CD4-positive, alpha-beta memory T cell (primary cell): ENCODE data around the gene GPAT3. TPM values are rescaled to one million over a fixed set of nuclear protein-coding genes. Genes with fewer than 3 reads are reported as not detected.
A peak's percentile ranks its signal among the peaks of the same experiment; 100 is the strongest.
"Not testable (repeated sequence)": the region's sequence is repeated elsewhere in the genome, so short reads cannot be mapped to it uniquely, and the experiment has no call there.

Experiments used
- CTCF ChIA-PET: fragments of 350-600 bp; sonication (Branson Sonifier 250); formaldehyde crosslinking; loops from one replicate; lab custom pipeline; 2021; ENCODE audit warnings: inconsistent platforms; ENCODE audit not compliant: partially characterized antibody; lab: Charles Lee
- POLR2A ChIA-PET: fragments of 350-600 bp; sonication (Branson Sonifier 250); formaldehyde crosslinking; loops from one replicate; lab custom pipeline; 2021; ENCODE audit not compliant: partially characterized antibody; lab: Charles Lee
- DNase-seq, 5 donors: peaks; one replicate each; pipeline versions ENCODE4 v3.0.0 to v3.0.0-alpha.2; 2020 to 2022; ENCODE audit warnings: mixed read lengths in 1 of 5
- H3K27ac ChIP-seq: one replicate; pipeline ENCODE4 v1.7.0; 2013; ENCODE audit warnings: low read depth, low read length
- H3K27me3 ChIP-seq: 2 replicates; pipeline ENCODE4 v1.7.0; 2013; ENCODE audit warnings: mild to moderate bottlenecking, low read length, moderate library complexity; ENCODE audit not compliant: insufficient read depth
- H3K36me3 ChIP-seq: 2 replicates; pipeline ENCODE4 v1.7.0; 2013; ENCODE audit warnings: mild to moderate bottlenecking, low read length, moderate library complexity; ENCODE audit not compliant: insufficient read depth
- H3K4me1 ChIP-seq: 2 replicates; pipeline ENCODE4 v1.7.0; 2013; ENCODE audit warnings: mild to moderate bottlenecking, low read length, moderate library complexity; ENCODE audit not compliant: insufficient read depth
- H3K4me3 ChIP-seq, 2 donors: one replicate each; pipeline ENCODE4 v1.7.0; 2013; ENCODE audit warnings: low read length in 2 of 2, mild to moderate bottlenecking in 1 of 2
- H3K9me3 ChIP-seq, 2 donors: one replicate each; pipeline ENCODE4 v1.7.0; 2013; ENCODE audit warnings: low read length in 2 of 2, control low read depth in 1 of 2; ENCODE audit not compliant: control insufficient read depth in 1 of 2
- H3K27ac Mint-ChIP-seq, 7 donors: one replicate each; pipeline ENCODE4 v1.8.0; 2020 to 2021; ENCODE audit warnings: mixed read lengths in 7 of 7, mild to moderate bottlenecking in 6 of 7, inconsistent platforms in 3 of 7, moderate library complexity in 3 of 7
- H3K27me3 Mint-ChIP-seq, 2 donors: one replicate each; pipeline ENCODE4 v1.8.0; 2020 to 2021; ENCODE audit warnings: mixed read lengths in 2 of 2
- H3K36me3 Mint-ChIP-seq, 2 donors: one replicate each; pipeline ENCODE4 v1.8.0; 2020 to 2021; ENCODE audit warnings: mixed read lengths in 2 of 2, inconsistent platforms in 1 of 2, mild to moderate bottlenecking in 1 of 2
- H3K4me1 Mint-ChIP-seq, 4 donors: one replicate each; pipeline ENCODE4 v1.8.0; 2020 to 2021; ENCODE audit warnings: mixed read lengths in 4 of 4, mild to moderate bottlenecking in 1 of 4
- H3K4me3 Mint-ChIP-seq, 8 donors: one replicate each; pipeline ENCODE4 v1.8.0; 2020 to 2021; ENCODE audit warnings: mixed read lengths in 8 of 8, mild to moderate bottlenecking in 7 of 8, moderate library complexity in 6 of 8, inconsistent platforms in 3 of 8
- H3K9me3 Mint-ChIP-seq, 8 donors: one replicate each; pipeline ENCODE4 v1.8.0; 2020 to 2021; ENCODE audit warnings: mixed read lengths in 8 of 8, mild to moderate bottlenecking in 5 of 8, inconsistent platforms in 3 of 8, moderate library complexity in 1 of 8
- intact Hi-C: fragments of 100-400 bp; cut with micrococcal nuclease; formaldehyde crosslinking; loops from one replicate; pipeline ENCODE4 v1.15.1; 2023
- polyA plus RNA-seq, 2 donors: library from polyadenylated mRNA; unstranded; fragments of 300-500 nt; fragmentation: Illumina TruSeq; gene quantifications; one replicate each; pipeline ENCODE4 v1.2.3, GENCODE V29; 2021
- total RNA-seq, 2 experiments: library from RNA; stranded (reverse); gene quantifications; one replicate each; pipeline ENCODE4 v1.2.3, GENCODE V29; 2021

Gene GPAT3
- total and polyA plus RNA-seq, 4 experiments from 2014 or later, result 7.8 to 13.4 (median 10.2) TPM

DNA sequence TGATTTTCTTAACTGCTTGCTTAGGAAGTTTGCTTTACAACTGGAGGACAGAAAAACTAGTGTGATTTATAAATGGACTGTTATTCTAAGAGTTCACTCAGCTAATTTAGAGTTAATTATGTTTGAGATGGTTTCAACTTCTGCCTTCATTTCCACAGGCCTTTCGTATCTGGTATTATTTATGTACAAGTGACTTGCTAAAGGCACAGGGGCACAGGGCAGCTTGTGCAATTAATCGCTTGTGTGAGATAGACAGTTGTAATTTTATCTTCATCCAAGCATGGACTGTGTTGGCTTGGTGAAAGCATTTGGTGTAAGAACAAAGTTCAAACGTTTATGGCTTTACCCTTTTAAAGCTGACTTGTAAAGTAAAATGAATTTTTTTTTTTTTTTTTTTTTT, 38.3 kb downstream of the GPAT3 start:
- Histone ChIP-seq H3K27ac (no peak overlapping the region), H3K4me3 (no peak overlapping the region), H3K36me3 (no peaks in the 10 kb centered on the region), H3K27me3 (no peaks in the 10 kb centered on the region), H3K9me3 (no peaks in the 10 kb centered on the region), H3K4me1 (no peaks in the 10 kb centered on the region)
- ChIA-PET CTCF (no interaction called here), POLR2A (no interaction called here)
- Mint-ChIP-seq H3K36me3 (no peaks in the 10 kb centered on the region), H3K27ac (peak overlapping the region in 1 of 7 donors; percentile 14), H3K4me3 (no peak overlapping the region), H3K4me1 (peaks cover 0 to 4% (median 0%) of the 10 kb centered on the region in 4 donors), H3K9me3 (no peaks in the 10 kb centered on the region), H3K27me3 (no peaks in the 10 kb centered on the region)
- intact Hi-C loops, result no loop called here
- no peak for DNase-seq

DNA sequence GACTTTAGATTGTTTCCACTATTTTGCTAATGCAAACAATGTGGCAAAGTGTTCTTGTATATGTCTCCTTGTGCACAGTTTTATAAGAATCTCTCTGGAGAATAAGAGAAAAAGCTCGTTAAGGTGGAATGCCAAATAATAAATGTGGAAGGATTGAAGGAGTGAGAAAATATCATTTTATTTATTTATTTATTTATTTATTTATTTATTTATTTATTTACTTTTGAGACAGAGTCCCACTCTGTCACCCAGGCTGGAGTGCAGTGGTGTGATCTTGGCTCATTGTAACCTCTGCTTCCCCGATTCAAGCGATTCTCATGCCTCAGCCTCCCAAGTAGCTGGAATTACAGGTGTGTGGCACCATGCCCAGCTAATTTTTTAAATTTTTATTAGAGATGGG, 40.3 kb downstream of the GPAT3 start:
- POLR2A ChIA-PET, H3K27me3 Mint-ChIP-seq, DNase-seq, CTCF ChIA-PET, H3K27ac ChIP-seq, H3K4me3 ChIP-seq, H3K36me3 ChIP-seq, H3K4me1 ChIP-seq, H3K9me3 ChIP-seq, intact Hi-C loops, H3K4me1 Mint-ChIP-seq, H3K36me3 Mint-ChIP-seq, H3K4me3 Mint-ChIP-seq, H3K27me3 ChIP-seq, H3K9me3 Mint-ChIP-seq: not testable (repeated sequence)
- H3K27ac Mint-ChIP-seq, result peak overlapping the region in 1 of 7 donors; percentile 52

DNA sequence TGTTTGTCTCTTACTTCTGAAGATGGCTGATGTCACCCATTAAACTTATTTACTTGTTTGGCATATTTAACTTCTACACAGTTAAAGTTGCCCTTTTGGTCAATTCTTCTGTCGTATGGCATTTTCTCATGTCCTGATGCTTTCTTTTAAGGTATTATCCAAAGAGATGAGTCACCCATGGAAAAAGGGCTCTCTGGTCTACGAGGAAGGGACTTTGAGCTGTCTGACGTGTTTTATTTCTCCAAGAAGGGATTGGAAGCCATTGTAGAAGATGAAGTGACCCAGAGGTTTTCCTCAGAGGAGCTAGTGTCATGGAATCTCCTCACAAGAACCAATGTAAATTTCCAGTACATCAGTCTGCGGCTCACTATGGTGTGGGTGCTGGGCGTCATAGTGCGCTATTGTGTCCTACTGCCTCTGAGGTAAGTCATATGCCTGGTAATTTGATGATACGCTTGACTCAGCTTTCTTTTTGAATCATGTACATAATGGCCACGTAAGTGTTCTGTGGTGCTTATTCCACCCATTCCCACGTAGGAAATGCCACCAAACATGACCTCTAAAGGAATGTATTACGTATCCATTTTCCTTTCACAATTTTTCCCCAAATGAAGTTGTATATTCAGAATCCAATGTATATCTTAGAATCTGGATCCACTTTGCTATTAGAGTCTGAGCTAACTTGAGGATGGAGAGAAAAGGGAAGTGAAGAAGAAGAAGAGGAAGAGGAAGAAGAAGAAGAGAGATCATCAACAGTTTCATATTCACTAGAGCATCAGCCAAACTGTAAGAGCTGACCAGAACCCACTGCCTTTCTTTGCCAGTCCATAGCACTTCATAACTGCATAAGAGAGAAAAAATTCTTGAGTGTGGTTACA, 45.7 kb downstream of the GPAT3 start:
- POLR2A ChIA-PET, result no interaction called here
- no peak for DNase-seq
- H3K27ac ChIP-seq, result no peak overlapping the region
- H3K9me3 Mint-ChIP-seq, result no peaks in the 10 kb centered on the region
- H3K4me1 ChIP-seq, result no peaks in the 10 kb centered on the region
- H3K36me3 Mint-ChIP-seq, result peaks cover 6 to 11% of the 10 kb centered on the region in 2 donors
- intact Hi-C loops, result loop anchor here (1.0 kb wide), 1 partner anchor 72 kb away; no protein-coding TSS in a partner anchor
- H3K4me3 Mint-ChIP-seq, result no peak overlapping the region
- no peaks in the 10 kb centered on the region for H3K27me3 Mint-ChIP-seq
- CTCF ChIA-PET, result interaction anchor here (1.3 to 1.6 kb wide), 2 partner anchors 34 to 73 kb away, joined by 3 to 5 read pairs; no protein-coding TSS in a partner anchor
- no peaks in the 10 kb centered on the region for H3K36me3 ChIP-seq
- H3K27ac Mint-ChIP-seq, result peak overlapping the region in 1 of 7 donors; percentile 12
- H3K4me3 ChIP-seq, result no peak overlapping the region
- peaks cover 0 to 2% (median 0%) of the 10 kb centered on the region in 4 donors for H3K4me1 Mint-ChIP-seq
- no peaks in the 10 kb centered on the region for H3K9me3 ChIP-seq
- no peaks in the 10 kb centered on the region for H3K27me3 ChIP-seq

DNA sequence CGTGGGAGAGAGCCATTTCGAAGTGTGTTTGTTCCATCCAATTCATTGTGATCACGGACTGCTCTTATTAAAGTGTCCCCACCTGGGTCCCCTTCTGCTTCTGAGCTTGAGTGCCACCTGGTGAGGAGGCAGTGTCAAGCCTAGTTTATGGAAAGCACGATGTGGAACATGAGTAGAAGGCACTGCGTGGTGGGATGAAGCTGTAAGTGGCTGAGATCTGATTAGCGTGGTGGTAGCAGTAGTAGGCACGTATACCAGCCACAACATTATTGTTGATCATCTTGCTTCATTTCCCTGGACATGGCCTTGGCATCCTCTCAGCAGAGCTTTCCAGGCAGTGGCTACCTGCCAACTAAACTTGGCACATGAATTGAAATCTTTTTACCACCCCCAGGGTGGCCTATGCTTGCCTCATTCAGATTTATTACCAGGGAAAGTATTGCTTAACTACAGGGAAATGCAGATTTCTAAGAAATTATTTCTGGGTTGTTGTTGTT, 46.4 kb downstream of the GPAT3 start:
- intact Hi-C loops, result loop anchor here (1.0 kb wide), 1 partner anchor 73 kb away; no protein-coding TSS in a partner anchor
- no peaks in the 10 kb centered on the region for H3K9me3 Mint-ChIP-seq
- CTCF ChIA-PET, result interaction anchor here (1.2 to 1.6 kb wide), 3 partner anchors 35 to 74 kb away, joined by 3 to 5 read pairs (median 4); no protein-coding TSS in a partner anchor
- Histone ChIP-seq H3K9me3 (no peaks in the 10 kb centered on the region), H3K4me1 (no peaks in the 10 kb centered on the region), H3K27me3 (no peaks in the 10 kb centered on the region), H3K4me3 (no peak overlapping the region), H3K27ac (no peak overlapping the region), H3K36me3 (no peaks in the 10 kb centered on the region)
- no peak for DNase-seq
- H3K27ac Mint-ChIP-seq, result no peak overlapping the region
- peaks cover 6 to 11% of the 10 kb centered on the region in 2 donors for H3K36me3 Mint-ChIP-seq
- no peak overlapping the region for H3K4me3 Mint-ChIP-seq
- H3K4me1 Mint-ChIP-seq, result peaks cover 0 to 2% (median 0%) of the 10 kb centered on the region in 4 donors
- no peaks in the 10 kb centered on the region for H3K27me3 Mint-ChIP-seq
- POLR2A ChIA-PET, result no interaction called here

DNA sequence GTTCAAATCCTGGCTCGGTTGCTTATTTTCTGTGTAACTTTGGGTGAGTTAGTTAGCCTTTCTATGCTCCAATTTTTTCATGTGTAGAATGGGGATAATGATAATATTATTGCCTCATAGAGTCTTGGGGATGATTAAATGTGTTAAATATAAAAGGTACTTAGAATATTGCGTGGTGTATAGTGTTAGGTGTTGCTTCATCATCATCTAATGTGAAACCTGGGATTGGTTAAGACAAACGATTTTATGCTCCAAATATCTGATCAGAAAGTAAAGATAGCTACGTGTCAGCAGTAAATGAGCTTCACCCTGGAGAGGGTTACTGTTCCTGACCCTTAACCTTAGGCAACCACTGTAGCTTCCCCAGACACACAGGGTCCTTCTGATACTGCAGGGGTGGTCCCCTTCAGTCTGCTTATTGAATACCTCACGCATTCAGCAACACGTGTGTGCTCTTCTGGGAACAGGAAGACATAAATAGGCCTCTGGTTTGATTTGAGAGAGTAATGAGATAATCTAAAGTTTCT, 50.1 kb downstream of the GPAT3 start:
- intact Hi-C loops, result loop anchor here (5.0 kb wide), 1 partner anchor 49 kb away; the partner anchor contains the start of gene GPAT3
- H3K27ac ChIP-seq, result no peak overlapping the region
- Mint-ChIP-seq H3K4me3 (no peak overlapping the region), H3K9me3 (no peaks in the 10 kb centered on the region), H3K4me1 (peaks cover 0 to 2% (median 0%) of the 10 kb centered on the region in 4 donors), H3K27me3 (no peaks in the 10 kb centered on the region), H3K27ac (no peak overlapping the region), H3K36me3 (peaks cover 27 to 28% of the 10 kb centered on the region in 2 donors)
- no peaks in the 10 kb centered on the region for H3K4me1 ChIP-seq
- no peak for DNase-seq
- H3K36me3 ChIP-seq, result no peaks in the 10 kb centered on the region
- POLR2A ChIA-PET, result no interaction called here
- no peaks in the 10 kb centered on the region for H3K27me3 ChIP-seq
- H3K9me3 ChIP-seq, result no peaks in the 10 kb centered on the region
- no peak overlapping the region for H3K4me3 ChIP-seq
- CTCF ChIA-PET, result no interaction called here

DNA sequence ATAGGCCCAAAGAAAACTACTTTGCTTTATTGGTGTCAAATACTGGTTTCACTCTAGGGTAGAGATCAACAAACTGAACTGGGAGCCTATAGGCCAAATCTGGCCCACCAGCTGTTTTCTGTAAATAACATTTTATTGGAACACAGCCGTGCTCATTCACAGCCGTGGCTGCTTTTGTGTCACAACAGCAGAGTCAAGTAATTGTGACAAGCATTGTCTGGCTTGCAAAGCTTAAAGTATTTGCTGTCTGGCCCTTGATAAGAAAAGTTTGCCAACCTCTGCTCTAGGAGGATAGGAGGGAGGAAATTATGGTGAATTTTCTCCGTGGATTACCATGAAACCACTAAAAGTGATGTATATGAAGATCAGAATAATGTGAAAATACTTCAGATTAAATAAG, 53.4 kb downstream of the GPAT3 start:
- Histone ChIP-seq H3K36me3 (no peaks in the 10 kb centered on the region), H3K4me3 (no peak overlapping the region), H3K9me3 (no peaks in the 10 kb centered on the region), H3K27me3 (no peaks in the 10 kb centered on the region), H3K27ac (no peak overlapping the region), H3K4me1 (no peaks in the 10 kb centered on the region)
- Mint-ChIP-seq H3K9me3 (peaks cover 0 to 3% (median 0%) of the 10 kb centered on the region in 8 donors), H3K4me3 (no peak overlapping the region), H3K4me1 (no peaks in the 10 kb centered on the region), H3K27ac (no peak overlapping the region), H3K36me3 (peaks cover 22 to 37% of the 10 kb centered on the region in 2 donors), H3K27me3 (no peaks in the 10 kb centered on the region)
- POLR2A ChIA-PET, result no interaction called here
- CTCF ChIA-PET, result no interaction called here
- no peak for DNase-seq
- intact Hi-C loops, result loop anchor here (5.0 kb wide), 1 partner anchor 52 kb away; the partner anchor contains the start of gene GPAT3

DNA sequence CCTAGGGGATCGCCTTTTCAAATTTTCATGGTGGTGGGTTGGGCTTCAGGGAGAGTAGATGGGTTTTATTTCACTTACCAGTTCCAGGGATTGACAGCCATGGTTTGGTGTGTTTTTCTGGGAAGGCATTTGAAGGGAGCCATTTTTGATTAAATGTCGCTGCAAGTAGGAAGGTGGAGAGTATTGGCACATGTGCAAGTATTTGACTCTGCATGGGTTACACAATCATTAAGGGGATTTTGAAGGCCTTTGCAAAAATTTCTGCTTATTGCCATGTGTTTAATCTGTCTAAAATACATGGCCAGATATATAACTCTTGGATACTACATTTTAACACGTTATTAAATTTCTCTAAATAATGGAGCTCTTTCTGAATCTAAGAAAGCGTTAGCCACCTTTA, 55.1 kb downstream of the GPAT3 start:
- H3K27me3 Mint-ChIP-seq, result no peaks in the 10 kb centered on the region
- no peaks in the 10 kb centered on the region for H3K4me1 Mint-ChIP-seq
- ChIA-PET CTCF (no interaction called here), POLR2A (no interaction called here)
- no peak overlapping the region for H3K4me3 Mint-ChIP-seq
- Histone ChIP-seq H3K27me3 (no peaks in the 10 kb centered on the region), H3K9me3 (no peaks in the 10 kb centered on the region), H3K36me3 (no peaks in the 10 kb centered on the region), H3K27ac (no peak overlapping the region), H3K4me3 (no peak overlapping the region), H3K4me1 (no peaks in the 10 kb centered on the region)
- intact Hi-C loops, result no loop called here
- DNase-seq, result no peak
- H3K36me3 Mint-ChIP-seq, result peaks cover 35 to 49% of the 10 kb centered on the region in 2 donors
- peaks cover 0 to 3% (median 0%) of the 10 kb centered on the region in 8 donors for H3K9me3 Mint-ChIP-seq
- no peak overlapping the region for H3K27ac Mint-ChIP-seq
